Midbrain (tissue), 1 donor: ENCODE data around the gene ADGRG1.

Experiments
- DNase-seq: peaks from one replicate; lab custom pipeline; 2025; lab: John Stamatoyannopoulos, UW

Gene ADGRG1

GRCh38 chr16:57682809-57683635, 54.6 kb downstream of the ADGRG1 start:
- DNase-seq, result no peak

DNA sequence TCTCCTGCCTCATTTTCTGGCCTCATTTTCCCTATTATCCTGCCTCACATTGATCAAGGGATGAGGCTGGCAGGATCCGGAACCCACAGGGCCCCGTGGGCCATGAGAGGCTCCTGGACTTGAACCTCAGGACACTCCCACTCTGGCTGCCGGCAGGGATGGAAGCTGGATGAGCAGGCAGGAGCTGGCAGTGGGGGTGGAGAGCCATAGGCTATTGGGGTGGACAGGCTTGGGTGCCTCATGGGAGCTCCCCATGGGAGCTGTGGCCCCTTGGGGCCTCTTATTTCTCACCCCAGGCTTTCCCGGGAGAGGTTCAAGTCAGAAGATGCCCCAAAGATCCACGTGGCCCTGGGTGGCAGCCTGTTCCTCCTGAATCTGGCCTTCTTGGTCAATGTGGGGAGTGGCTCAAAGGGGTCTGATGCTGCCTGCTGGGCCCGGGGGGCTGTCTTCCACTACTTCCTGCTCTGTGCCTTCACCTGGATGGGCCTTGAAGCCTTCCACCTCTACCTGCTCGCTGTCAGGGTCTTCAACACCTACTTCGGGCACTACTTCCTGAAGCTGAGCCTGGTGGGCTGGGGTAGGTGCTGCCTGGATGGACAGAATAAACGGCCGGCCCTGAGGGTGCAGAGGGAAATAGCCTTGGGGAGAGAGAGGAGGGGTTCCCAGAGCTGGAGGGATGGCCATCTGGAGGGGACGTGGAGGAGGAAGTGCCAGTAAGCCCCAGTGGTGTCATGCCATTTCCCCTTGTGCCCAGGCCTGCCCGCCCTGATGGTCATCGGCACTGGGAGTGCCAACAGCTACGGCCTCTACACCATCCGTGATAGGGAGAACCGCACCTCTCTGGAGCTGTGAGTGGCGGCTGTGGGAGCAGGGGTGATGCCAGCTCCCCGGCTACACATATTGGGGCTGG, 55.5 kb downstream of the ADGRG1 start:
- DNase-seq, result no peak

DNA sequence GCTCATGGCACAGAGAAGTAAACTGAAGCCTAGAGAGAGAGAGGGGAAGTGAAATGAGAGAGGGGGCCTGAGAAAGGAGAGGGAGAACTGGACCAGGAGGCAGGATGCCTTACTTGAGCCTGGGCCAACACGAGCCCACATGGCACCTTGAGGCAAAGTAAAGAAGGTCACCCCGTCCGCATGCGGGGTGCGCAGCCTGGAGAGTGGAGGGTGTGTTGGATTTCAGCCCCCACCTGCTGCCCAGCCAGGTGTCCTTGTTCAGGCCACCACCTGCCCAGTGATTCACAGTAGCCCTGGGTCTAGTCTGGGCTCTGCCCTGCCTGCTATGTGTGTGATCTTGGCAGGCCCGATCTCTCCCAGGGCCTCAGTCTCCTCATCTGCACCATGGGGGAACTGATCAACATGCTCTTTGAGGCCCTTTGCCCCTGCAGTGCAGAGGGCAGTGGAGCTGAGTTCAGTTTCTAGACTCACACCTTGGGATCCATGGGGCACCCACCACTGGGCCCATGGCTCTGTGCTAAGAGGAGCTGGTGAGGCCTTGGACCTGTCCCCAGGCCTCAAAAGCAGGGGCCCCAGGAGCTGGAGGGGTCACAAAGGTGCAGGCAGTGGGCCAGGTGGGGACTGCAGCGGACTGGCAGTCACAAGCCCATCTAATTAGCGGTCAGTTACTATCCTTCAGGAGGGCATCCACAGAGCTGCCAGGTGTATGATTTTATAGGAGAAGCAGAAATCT, 56.4 kb downstream of the ADGRG1 start:
- no peak for DNase-seq

DNA sequence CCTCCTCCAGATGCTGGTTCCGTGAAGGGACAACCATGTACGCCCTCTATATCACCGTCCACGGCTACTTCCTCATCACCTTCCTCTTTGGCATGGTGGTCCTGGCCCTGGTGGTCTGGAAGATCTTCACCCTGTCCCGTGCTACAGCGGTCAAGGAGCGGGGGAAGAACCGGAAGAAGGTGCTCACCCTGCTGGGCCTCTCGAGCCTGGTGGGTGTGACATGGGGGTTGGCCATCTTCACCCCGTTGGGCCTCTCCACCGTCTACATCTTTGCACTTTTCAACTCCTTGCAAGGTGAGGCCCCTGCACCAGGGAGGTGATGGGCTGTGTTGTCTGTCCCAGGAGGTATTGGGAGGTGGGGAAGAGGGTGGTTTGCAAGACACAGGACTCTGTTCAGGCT, 57.2 kb downstream of the ADGRG1 start:
- no peak for DNase-seq

- DNase-seq, result no peak
These were observed 58.1 kb downstream of the ADGRG1 start for GRCh38 chr16:57686577-57686976.

- DNase-seq, result no peak
These were observed 59.0 kb downstream of the ADGRG1 start for GRCh38 chr16:57687363-57687929.

DNA sequence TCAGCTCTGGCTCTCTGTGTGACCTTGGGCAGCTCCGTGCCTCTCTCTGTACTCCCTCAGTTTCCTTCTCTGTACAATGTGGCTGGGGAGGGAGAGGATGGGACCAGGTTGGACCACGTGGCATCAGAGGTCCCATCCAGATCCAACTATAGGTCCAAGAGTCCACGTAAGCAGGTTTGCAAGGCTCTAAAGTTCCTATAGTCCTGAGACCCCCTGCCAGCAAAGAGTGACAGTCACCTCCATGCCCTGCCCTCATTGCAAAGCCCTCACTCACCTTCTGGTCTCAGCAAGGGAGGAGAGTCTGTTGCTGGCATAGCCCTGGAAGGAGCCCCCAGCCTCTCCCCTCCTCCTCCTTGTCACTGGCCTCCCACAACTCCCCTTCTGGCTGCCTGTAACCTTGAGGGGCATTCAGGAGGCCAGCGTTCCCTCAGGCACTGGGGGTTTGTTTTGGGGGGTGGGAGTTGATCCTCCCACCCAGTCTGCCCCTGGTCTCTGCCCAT, 60.1 kb downstream of the ADGRG1 start:
- no peak for DNase-seq

- no peak for DNase-seq
These were observed 60.7 kb downstream of the ADGRG1 start for GRCh38 chr16:57688987-57689761.

DNA sequence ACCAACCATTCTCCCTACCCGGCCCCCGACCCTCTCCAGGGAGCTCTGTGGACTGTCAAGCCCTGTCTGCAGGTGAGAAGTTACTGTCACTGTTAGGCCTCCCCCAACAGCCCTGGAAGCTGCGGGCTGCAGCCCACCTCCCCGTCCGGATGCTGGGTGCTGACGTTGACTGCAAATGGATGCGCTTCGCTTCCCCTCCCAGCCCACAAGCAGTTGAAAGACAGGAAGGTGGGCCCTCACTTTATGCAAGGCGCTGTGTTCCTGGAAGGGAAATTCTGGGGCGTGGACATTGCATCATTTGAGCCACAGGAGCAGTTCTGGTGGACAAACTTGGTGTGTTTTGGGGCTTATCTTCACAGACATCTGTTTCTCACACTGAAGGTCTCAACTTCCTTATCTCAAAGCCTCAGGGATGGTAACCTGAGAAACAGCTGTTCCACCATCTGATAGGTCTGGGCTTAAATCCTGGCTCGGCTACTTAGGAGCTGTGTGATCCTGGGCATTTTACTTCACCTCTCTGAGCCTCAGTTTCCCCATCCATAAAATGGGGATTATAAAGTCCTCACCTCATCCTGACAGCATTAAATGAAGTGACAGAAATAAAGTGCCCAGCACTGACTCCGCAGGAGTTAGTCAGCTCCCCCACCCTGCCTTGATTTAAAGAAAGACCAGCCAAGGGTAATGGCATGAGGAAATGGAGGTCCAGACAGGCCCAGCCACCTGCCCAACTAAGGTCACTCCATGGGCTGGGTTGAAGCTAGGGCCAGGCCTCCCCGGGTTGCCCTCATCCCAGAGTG, 61.5 kb downstream of the ADGRG1 start:
- DNase-seq, result no peak

DNA sequence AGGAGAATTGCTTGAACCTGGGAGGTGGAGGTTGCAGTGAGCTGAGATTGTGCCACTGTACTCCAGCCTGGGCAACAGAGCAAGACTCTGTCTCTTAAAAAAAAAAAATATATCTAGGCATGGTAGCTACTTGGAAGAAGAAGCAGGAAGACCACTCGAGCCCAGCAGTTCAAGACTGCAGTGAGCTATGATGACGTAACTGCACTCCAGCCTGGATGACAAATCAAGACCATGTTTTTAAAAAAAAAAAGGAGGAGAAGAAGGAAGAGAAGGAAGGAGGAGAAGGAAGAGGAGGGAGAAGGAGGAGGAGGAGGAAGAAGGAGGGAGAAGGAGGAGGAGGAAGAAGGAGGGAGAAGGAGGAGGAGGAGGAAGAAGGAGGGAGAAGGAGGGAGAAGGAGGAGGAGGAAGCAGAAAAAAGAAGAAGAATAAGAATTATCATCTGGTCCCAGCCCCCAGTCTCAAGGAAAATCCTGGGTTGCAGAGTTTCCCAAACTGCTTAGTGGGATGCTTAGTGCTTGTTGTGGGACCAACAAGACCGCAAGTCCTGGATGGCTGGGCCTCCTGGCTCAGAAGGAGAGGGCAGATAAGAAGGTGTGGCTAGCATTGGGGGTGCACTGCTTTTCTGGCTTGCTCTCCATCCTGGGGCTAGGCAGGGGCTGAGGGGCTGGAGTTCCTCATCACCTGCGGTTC, 62.5 kb downstream of the ADGRG1 start:
- no peak for DNase-seq

DNA sequence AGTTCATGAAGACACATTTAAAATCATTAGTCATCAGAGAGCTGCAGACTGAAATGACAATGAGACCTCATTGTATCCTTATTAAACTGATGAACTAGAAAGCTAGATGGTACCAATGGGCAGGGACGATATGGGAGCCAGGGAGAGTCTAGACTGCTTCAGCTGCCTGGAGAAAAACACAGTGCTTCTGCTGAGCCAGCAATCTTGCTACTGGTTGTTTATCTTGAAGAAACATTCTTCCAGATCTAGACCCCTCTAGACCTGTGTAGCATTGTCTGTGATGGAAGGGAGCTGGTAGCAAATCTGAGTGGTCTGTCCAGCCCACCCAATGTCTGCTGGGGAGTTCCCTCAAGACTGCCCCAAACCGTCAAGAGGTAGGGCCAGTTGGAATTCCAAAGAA, 64.2 kb downstream of the ADGRG1 start:
- DNase-seq, result no peak

DNA sequence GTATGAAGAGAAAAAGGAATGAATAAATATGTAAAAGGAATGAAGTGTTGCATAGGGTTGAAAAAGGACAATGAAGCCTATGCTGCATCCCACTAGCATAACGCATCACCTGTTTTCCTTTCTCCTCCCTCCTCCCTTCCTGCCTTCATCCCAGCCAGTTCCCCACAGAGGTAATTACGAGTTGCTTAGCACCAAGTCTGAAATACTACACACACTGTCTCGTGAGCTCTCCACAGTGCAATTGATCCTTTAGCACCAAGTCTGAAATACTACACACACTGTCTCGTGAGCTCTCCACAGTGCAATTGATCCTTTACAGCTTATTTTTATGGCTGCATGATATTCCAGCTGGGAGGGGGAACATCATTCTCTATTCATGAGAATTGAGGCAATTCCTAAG, 65.1 kb downstream of the ADGRG1 start:
- no peak for DNase-seq

- no peak for DNase-seq
These were observed 65.8 kb downstream of the ADGRG1 start for GRCh38 chr16:57694231-57694724.

- DNase-seq, result peak; percentile 60
These were observed 66.6 kb downstream of the ADGRG1 start, which contains the start of gene DRC7 for GRCh38 chr16:57694725-57695679. Gene DRC7, plus strand, starts transcription at chr16:57694806. Its CDS starts 3,144 bp downstream, at chr16:57697950.

DNA sequence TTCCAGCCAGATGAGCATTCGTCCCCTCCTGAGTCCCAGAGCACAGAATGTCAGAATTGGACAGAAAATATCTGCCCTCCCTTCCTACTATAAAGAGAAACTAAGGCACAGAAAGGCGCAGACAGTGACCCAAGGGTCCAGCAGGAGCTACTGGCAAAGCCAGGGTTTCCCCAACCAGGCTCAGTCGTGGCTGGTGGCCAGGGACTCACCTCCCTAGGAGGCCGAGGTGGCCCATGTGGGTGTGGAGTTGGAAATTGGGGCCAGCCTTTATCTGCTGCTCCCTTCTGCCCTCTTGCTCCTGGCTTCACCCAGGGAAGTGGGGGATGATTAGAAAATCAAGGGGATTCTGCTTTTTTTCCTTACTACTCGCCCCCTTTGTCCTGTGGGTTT, 67.2 kb downstream of the ADGRG1 start:
- DNase-seq, result no peak

DNA sequence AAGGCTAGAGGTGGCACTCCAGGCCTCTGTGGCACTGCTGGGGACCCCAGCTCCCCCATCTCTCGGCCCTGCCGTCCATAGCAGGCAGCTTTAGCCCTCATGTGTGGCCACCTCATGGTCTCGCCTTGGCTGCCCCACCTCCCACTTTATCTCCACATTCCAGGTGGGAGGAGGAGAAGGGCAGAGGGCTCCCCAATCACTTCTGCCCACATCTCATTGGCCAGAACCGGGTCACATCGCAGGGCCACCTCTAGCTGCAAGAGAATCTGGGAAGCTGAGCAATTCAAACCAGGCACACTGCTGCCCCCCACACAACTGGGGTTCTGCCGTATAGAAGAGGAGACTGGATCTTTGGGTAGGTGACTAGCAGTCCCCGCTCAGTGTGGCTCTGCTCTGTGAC, 67.8 kb downstream of the ADGRG1 start:
- DNase-seq, result no peak

GRCh38 chr16:57697896-57698537, 69.6 kb downstream of the ADGRG1 start:
- no peak for DNase-seq
